WERI-Rb-1 (cell line): ENCODE data around the gene PCNX1.

Experiments used
- DNase-seq: peaks from one replicate; pipeline ENCODE4 v3.0.0-alpha.2; 2020
- H3K27ac ChIP-seq: fragments of 250-450 bp; sonication (Bioruptor Pico); 2 replicates; pipeline ENCODE4 v1.5.1; 2020; ENCODE audit warnings: mild to moderate bottlenecking, moderate library complexity
- H3K27me3 ChIP-seq: fragments of 250-450 bp; sonication (Bioruptor Pico); 2 replicates; pipeline ENCODE4 v1.5.1; 2021; ENCODE audit warnings: mild to moderate bottlenecking, low read depth, moderate library complexity; ENCODE audit not compliant: insufficient read depth, severe bottlenecking
- H3K36me3 ChIP-seq: fragments of 250-450 bp; sonication (Bioruptor Pico); 2 replicates; pipeline ENCODE4 v1.5.1; 2020; ENCODE audit warnings: mild to moderate bottlenecking, moderate library complexity
- H3K4me3 ChIP-seq: 2 replicates; pipeline ENCODE4 v1.5.1; 2011; ENCODE audit warnings: low read depth, mild to moderate bottlenecking, control low read depth, low read length
- H3K9me3 ChIP-seq: fragments of 250-450 bp; sonication (Bioruptor Pico); 2 replicates; pipeline ENCODE4 v1.5.1; 2021; ENCODE audit warnings: mild to moderate bottlenecking, moderate library complexity; ENCODE audit not compliant: severe bottlenecking
- TF ChIP-seq, protein P1 (sequence below): IDR thresholded peaks from 2 replicates; pipeline ENCODE4 v1.5.1; 2011; ENCODE audit warnings: low read depth, mild to moderate bottlenecking, control low read depth, inconsistent platforms, low read length

PCNX1 gene

DNA sequence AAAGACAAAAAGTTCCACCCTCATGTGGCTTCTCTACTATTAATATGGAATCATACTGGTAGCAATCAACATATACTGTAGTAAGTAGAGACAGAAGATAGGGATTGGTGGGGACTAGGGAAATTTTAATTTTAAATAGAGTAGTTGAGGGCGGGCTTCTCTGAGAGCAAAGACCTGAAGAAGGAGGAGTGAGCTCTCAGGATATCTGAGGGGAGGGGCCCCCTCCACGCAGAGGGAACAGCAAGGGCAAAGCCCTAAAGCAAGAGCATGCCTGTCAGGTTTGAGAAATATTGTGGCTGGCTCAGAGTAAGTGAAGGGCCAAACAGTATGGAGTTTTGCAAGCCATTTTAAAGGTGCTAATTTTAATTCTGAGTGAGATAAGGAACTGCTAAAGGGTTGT is 64.3 kb downstream of the PCNX1 start:
- TF ChIP-seq, protein P1, sequence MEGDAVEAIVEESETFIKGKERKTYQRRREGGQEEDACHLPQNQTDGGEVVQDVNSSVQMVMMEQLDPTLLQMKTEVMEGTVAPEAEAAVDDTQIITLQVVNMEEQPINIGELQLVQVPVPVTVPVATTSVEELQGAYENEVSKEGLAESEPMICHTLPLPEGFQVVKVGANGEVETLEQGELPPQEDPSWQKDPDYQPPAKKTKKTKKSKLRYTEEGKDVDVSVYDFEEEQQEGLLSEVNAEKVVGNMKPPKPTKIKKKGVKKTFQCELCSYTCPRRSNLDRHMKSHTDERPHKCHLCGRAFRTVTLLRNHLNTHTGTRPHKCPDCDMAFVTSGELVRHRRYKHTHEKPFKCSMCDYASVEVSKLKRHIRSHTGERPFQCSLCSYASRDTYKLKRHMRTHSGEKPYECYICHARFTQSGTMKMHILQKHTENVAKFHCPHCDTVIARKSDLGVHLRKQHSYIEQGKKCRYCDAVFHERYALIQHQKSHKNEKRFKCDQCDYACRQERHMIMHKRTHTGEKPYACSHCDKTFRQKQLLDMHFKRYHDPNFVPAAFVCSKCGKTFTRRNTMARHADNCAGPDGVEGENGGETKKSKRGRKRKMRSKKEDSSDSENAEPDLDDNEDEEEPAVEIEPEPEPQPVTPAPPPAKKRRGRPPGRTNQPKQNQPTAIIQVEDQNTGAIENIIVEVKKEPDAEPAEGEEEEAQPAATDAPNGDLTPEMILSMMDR, result no peak
- Histone ChIP-seq H3K27me3 (no peaks in the 10 kb centered on the region), H3K4me3 (no peak overlapping the region), H3K9me3 (no peaks in the 10 kb centered on the region), H3K36me3 (peaks cover 12% of the 10 kb centered on the region), H3K27ac (no peak overlapping the region)
- no peak for DNase-seq

DNA sequence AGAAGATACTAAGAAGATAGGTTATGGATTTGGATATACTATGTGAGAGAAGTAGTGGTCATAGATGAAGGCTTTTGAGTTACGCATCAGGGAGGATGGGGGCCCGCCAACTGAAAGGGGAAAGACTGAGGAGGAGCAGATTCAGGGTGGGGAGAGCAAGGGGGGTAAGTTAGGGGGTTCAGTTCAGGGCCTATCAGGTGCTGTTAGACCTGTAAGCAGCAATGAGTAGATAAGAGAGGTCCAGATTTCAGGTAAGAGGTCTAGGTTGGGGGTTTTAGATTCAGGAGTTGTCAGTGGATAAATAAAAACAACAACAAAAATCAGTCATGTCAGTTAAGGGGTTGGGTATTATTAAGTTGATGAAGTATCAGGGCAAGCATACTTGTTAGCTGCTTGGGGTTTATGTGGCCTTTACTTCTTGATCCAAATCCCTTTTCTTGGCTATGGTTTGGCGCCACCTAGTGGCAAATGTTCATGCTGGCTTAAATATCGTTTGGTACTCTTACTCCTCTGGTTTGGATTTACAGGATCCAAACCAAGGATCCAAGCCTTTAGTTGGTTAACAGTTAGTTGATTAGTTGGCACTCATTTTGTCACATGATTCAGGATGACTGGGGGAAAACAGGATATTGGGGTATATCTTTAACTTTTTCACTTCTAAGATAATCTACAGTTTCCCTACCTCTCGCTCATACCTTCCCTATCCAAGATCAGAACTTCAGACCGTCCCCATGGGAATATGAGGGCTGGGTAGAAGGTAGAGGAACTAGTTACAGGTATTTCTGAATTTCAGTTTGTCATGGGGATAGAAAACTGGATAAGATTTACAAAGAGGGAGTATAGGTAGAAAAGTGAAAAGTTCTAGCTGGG is 65.1 kb downstream of the PCNX1 start:
- H3K36me3 ChIP-seq, result peaks cover 15% of the 10 kb centered on the region
- H3K27ac ChIP-seq, result no peak overlapping the region
- TF ChIP-seq, protein P1, result peak; percentile 79
- no peaks in the 10 kb centered on the region for H3K9me3 ChIP-seq
- peak; percentile 81 for DNase-seq
- no peak overlapping the region for H3K4me3 ChIP-seq
- H3K27me3 ChIP-seq, result no peaks in the 10 kb centered on the region

DNA sequence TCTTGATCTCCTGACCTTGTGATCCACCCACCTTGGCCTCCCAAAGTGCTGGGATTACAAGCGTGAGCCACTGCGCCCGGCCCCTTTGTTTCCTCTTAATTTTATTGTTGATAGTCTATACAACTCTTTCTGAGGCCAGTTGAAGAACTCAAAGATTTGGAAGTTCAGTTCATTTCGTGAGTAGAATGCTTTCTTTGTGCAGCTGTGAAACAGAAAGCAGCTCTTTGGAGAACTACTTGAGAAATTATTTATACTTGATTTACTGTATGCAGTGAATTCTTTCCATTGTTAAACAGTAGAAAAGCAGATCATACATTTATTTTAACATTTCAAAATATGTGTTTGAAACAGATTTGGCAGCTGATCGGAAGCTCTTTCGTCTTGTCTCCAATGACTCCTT is 69.3 kb downstream of the PCNX1 start:
- DNase-seq, result no peak
- Histone ChIP-seq H3K4me3 (no peak overlapping the region), H3K9me3 (no peaks in the 10 kb centered on the region), H3K27me3 (no peaks in the 10 kb centered on the region), H3K27ac (no peak overlapping the region), H3K36me3 (peaks cover 16% of the 10 kb centered on the region)
- TF ChIP-seq, protein P1, result no peak

DNA sequence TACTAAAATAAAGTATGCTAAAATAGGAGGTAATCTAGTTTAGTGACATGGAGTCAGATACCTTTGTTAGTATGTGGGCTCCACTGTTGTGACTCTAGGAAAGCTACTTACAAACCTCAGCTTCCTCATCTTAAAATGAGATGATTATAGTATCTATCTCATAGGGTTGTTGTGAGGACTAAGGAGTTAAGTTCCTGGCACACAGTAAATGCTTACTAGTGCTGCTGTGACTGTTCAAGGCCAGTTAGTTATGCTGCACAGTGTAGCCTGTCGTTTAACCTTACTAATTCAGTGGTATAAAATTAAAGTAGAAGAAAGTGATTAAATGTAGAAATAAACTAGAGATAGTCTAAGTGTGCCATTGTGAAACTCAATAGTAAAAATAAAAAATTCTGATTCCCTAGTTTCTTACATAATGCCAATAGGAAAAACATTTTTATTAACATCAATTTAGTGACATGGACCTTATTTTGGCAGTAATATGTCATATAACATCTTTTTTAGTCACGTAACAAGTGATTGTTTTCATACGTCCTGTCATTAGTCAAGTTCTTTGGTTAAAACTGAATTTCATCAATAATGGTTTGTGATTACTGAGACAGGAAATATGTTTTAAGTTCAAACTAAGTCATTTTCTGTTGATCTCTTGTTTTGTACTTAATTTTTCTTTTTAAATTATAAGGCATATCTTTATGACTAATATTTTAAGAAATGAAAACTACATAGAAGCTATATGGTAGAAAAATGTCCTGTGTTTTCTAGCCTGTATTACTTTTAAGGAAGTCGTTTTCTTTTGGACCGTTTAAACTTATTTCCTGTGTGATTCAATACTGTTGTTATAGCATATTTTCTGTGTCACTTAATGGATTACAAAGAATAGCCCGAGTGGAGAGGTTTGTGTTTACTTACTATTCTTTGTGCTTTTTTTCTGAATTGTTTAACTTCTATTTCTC is 74.0 kb downstream of the PCNX1 start:
- DNase-seq, result no peak
- Histone ChIP-seq H3K9me3 (no peaks in the 10 kb centered on the region), H3K27ac (no peak overlapping the region), H3K27me3 (no peaks in the 10 kb centered on the region), H3K4me3 (no peak overlapping the region), H3K36me3 (peaks cover 13% of the 10 kb centered on the region)
- TF ChIP-seq, protein P1, result no peak

DNA sequence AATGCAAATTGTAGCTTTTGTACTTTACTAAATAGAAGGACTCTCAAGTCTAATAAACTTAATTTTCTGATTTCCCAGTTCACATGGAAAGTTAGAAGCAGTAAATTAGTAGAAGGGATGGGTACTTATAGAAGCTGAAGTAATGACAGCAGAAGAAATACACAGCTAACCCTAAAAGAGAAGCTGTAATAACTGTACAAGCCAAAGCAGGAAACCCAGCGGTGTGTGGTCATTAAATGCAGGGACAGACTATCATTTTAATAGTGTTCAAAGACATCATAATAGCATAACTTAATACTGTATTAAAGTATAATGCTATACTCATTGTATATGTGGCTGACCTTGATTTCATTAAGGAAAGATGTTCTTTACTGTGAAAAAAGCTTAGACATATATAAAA is 74.9 kb downstream of the PCNX1 start:
- Histone ChIP-seq H3K4me3 (no peak overlapping the region), H3K9me3 (no peaks in the 10 kb centered on the region), H3K27ac (no peak overlapping the region), H3K36me3 (peaks cover 10% of the 10 kb centered on the region), H3K27me3 (no peaks in the 10 kb centered on the region)
- TF ChIP-seq, protein P1, result no peak
- DNase-seq, result no peak
